ENCODE results near the gene STX4.
"Not testable (repeated sequence)": the region's sequence is repeated elsewhere in the genome, so short reads cannot be mapped to it uniquely, and the experiment has no call there.

Gene STX4

GRCh38 chr16:31000671-31001382 is 32.5 kb upstream of the STX4 start:
- no peak for DNase-seq

- no peak for DNase-seq
Measured at GRCh38 chr16:31001507-31002249, 31.7 kb upstream of the STX4 start.

- no peak for DNase-seq
Measured at GRCh38 chr16:31002250-31002700, 31.1 kb upstream of the STX4 start.

GRCh38 chr16:31002862-31003341 is 30.5 kb upstream of the STX4 start:
- DNase-seq: no peak

GRCh38 chr16:31003744-31004143 is 29.6 kb upstream of the STX4 start:
- no peak for DNase-seq

- no peak for DNase-seq
Measured at GRCh38 chr16:31004658-31005057, 28.7 kb upstream of the STX4 start.

GRCh38 chr16:31005350-31006085 is 27.8 kb upstream of the STX4 start:
- DNase-seq: no peak

GRCh38 chr16:31006086-31006385 is 27.3 kb upstream of the STX4 start:
- DNase-seq: no peak

GRCh38 chr16:31006589-31006988 is 26.8 kb upstream of the STX4 start:
- DNase-seq: no peak

- no peak for DNase-seq
Measured at GRCh38 chr16:31007684-31008083, 25.7 kb upstream of the STX4 start.

GRCh38 chr16:31008149-31008548 is 25.2 kb upstream of the STX4 start:
- no peak for DNase-seq

GRCh38 chr16:31008551-31008950 is 24.8 kb upstream of the STX4 start:
- DNase-seq: no peak

- no peak for DNase-seq
Measured at GRCh38 chr16:31009120-31009519, 24.2 kb upstream of the STX4 start.

- DNase-seq: no peak
Measured at GRCh38 chr16:31009894-31010584, 23.3 kb upstream of the STX4 start.

GRCh38 chr16:31010585-31011325 is 22.6 kb upstream of the STX4 start, which contains the start of gene STX1B:
TSS of gene STX1B (minus strand) at chr16:31010638. CDS start at chr16:31010396, 242 bp downstream.
- DNase-seq: no peak

GRCh38 chr16:31011815-31012214 is 21.5 kb upstream of the STX4 start:
- DNase-seq: not testable (repeated sequence)

- not testable (repeated sequence) for DNase-seq
Measured at GRCh38 chr16:31013292-31013691, 20.1 kb upstream of the STX4 start.

- no peak for DNase-seq
Measured at GRCh38 chr16:31016018-31016417, 17.3 kb upstream of the STX4 start.

- not testable (repeated sequence) for DNase-seq
Measured at GRCh38 chr16:31017756-31018155, 15.6 kb upstream of the STX4 start.

GRCh38 chr16:31020536-31020935 is 12.8 kb upstream of the STX4 start:
- no peak for DNase-seq

- DNase-seq: no peak
Measured at GRCh38 chr16:31022544-31023251, 10.7 kb upstream of the STX4 start.

- no peak for DNase-seq
Measured at GRCh38 chr16:31023252-31023602, 10.1 kb upstream of the STX4 start.
